GM23338 (cell line): Measurements from ENCODE around the gene TWIST2. TPM values are rescaled to one million over a fixed set of nuclear protein-coding genes. Genes with fewer than 3 reads are reported as not detected.

ENCODE experiments used
- ATAC-seq: fragments of 200-7000 bp; cut with Tn5 transposase; 3 replicates; pipeline ENCODE4 v1.9.1; 2020
- DNase-seq: peaks from one replicate; pipeline ENCODE4 v3.0.0-alpha.2; 2015; ENCODE audit warnings: low spot score
- H2AFZ ChIP-seq: fragments of 200-600 bp; sonication (generic); 2 replicates; pipeline ENCODE4 v1.8.0; 2016; ENCODE audit warnings: antibody characterized with exemption, mild to moderate bottlenecking, moderate library complexity
- H3F3A ChIP-seq: fragments of 200-600 bp; sonication (generic); replicated peaks from 2 replicates; pipeline ENCODE4 v1.8.0; 2017; ENCODE audit warnings: antibody characterized with exemption, mixed run types, low read depth
- H3K27ac ChIP-seq: fragments of 200-600 bp; sonication (generic); 2 replicates; pipeline ENCODE4 v1.6.1; 2016; ENCODE audit warnings: low read depth
- H3K27me3 ChIP-seq: fragments of 200-600 bp; sonication (generic); 2 replicates; pipeline ENCODE4 v1.8.0; 2016; ENCODE audit warnings: mild to moderate bottlenecking, mixed run types, moderate library complexity; ENCODE audit not compliant: insufficient read depth
- H3K36me3 ChIP-seq: fragments of 200-600 bp; sonication (generic); 2 replicates; pipeline ENCODE4 v1.8.0; 2016; ENCODE audit warnings: mild to moderate bottlenecking; ENCODE audit not compliant: insufficient read depth
- H3K4me1 ChIP-seq: fragments of 200-600 bp; sonication (generic); 2 replicates; pipeline ENCODE4 v1.8.0; 2016; ENCODE audit warnings: mild to moderate bottlenecking, moderate library complexity; ENCODE audit not compliant: insufficient read depth
- H3K4me2 ChIP-seq: fragments of 200-600 bp; sonication (generic); 2 replicates; pipeline ENCODE4 v1.7.1; 2017; ENCODE audit warnings: mixed run types
- H3K4me3 ChIP-seq: fragments of 200-600 bp; sonication (generic); 2 replicates; pipeline ENCODE4 v1.6.1; 2016; ENCODE audit warnings: mixed run types
- H3K79me2 ChIP-seq: fragments of 200-600 bp; sonication (generic); replicated peaks from 2 replicates; pipeline ENCODE4 v1.8.0; 2017; ENCODE audit warnings: mild to moderate bottlenecking; ENCODE audit not compliant: insufficient read depth
- H3K9me2 ChIP-seq: fragments of 200-600 bp; sonication (generic); 2 replicates; pipeline ENCODE4 v1.8.0; 2017; ENCODE audit not compliant: insufficient read depth
- H4K20me1 ChIP-seq: fragments of 200-600 bp; sonication (generic); replicated peaks from 2 replicates; pipeline ENCODE4 v1.8.0; 2017; ENCODE audit warnings: mild to moderate bottlenecking; ENCODE audit not compliant: insufficient read depth
- H3K27ac Mint-ChIP-seq: 2 replicates; pipeline ENCODE4 v1.8.0; 2020; ENCODE audit warnings: inconsistent platforms, mild to moderate bottlenecking, moderate library complexity, mixed read lengths
- H3K27me3 Mint-ChIP-seq: 3 replicates; pipeline ENCODE4 v1.8.0; 2022; ENCODE audit warnings: low read depth, mild to moderate bottlenecking, moderate library complexity, mixed read lengths, inconsistent platforms; ENCODE audit not compliant: insufficient read depth, poor library complexity
- H3K36me3 Mint-ChIP-seq: 3 replicates; pipeline ENCODE4 v1.8.0; 2021; ENCODE audit warnings: low read depth, mild to moderate bottlenecking, inconsistent platforms, moderate library complexity, mixed read lengths
- H3K4me1 Mint-ChIP-seq: 3 replicates; pipeline ENCODE4 v1.8.0; 2020; ENCODE audit warnings: mild to moderate bottlenecking, inconsistent platforms, mixed read lengths
- H3K4me3 Mint-ChIP-seq: 3 replicates; pipeline ENCODE4 v1.8.0; 2021; ENCODE audit warnings: moderate library complexity, mild to moderate bottlenecking, inconsistent platforms, mixed read lengths
- H3K9me3 Mint-ChIP-seq: 3 replicates; pipeline ENCODE4 v1.8.0; 2020; ENCODE audit warnings: moderate library complexity, mild to moderate bottlenecking, inconsistent platforms, mixed read lengths
- CREB1 ChIP-seq: fragments of 250-450 bp; sonication (Bioruptor Pico); IDR thresholded peaks from 2 replicates; pipeline ENCODE4 v1.5.0; 2020; ENCODE audit warnings: low read depth, mild to moderate bottlenecking, moderate library complexity
- EZH2 ChIP-seq: fragments of 200-600 bp; sonication (generic); IDR thresholded peaks from one replicate; pipeline ENCODE4 v1.8.0; 2017; ENCODE audit warnings: antibody characterized with exemption, mild to moderate bottlenecking, low read depth; ENCODE audit not compliant: unreplicated experiment
- JUNB ChIP-seq: IDR thresholded peaks from one replicate; pipeline ENCODE4 v1.6.1; 2016; ENCODE audit warnings: antibody characterized with exemption; ENCODE audit not compliant: unreplicated experiment
- POLR2AphosphoS5 ChIP-seq: IDR thresholded peaks from 2 replicates; pipeline ENCODE4 v1.6.1; 2016; ENCODE audit warnings: antibody characterized with exemption, low read depth
- ZNF462 ChIP-seq: fragments of 250-450 bp; sonication (Bioruptor Pico); IDR thresholded peaks from 2 replicates; pipeline ENCODE4 v1.5.0; 2020; ENCODE audit warnings: mild to moderate bottlenecking, moderate library complexity
- polyA plus RNA-seq: library from polyadenylated mRNA; unstranded; fragments of >200 nt; fragmentation: Nextera tagmentation; extraction: Ambion mirVana; gene quantifications from 2 replicates; pipeline ENCODE4 v1.2.1, GENCODE V29; 2016
- total RNA-seq: library from RNA; depleted of rRNA; stranded (reverse); fragments of >200 nt; shearing (Covaris generic); gene quantifications from 2 replicates; pipeline ENCODE4 v1.2.3, GENCODE V29; 2014

TWIST2 gene
- total and polyA plus RNA-seq, 2 experiments from 2014 or later = 7.0 to 12.5 TPM

- H4K20me1 ChIP-seq = no peaks in the 10 kb centered on the region; the same call in 1 of the 2 replicates
- no peak for DNase-seq
- ATAC-seq = no peak
- Mint-ChIP-seq H3K27me3 (peaks cover 8% of the 10 kb centered on the region), H3K27ac (no peak overlapping the region), H3K9me3 (peaks cover 18% of the 10 kb centered on the region), H3K36me3 (no peaks in the 10 kb centered on the region), H3K4me1 (peaks cover 14% of the 10 kb centered on the region), H3K4me3 (no peak overlapping the region)
- no peaks in the 10 kb centered on the region for H3F3A ChIP-seq
- no peak overlapping the region for H2AFZ ChIP-seq
- no peak overlapping the region for H3K27ac ChIP-seq
- no peaks in the 10 kb centered on the region for H3K9me2 ChIP-seq
- H3K4me2 ChIP-seq = no peak overlapping the region
- TF ChIP-seq EZH2 (no peak), JUNB (no peak), ZNF462 (CRISPR knock-in tag) (no peak), POLR2AphosphoS5 (no peak), CREB1 (CRISPR knock-in tag) (no peak)
- no peaks in the 10 kb centered on the region for H3K36me3 ChIP-seq
- H3K79me2 ChIP-seq = no peaks in the 10 kb centered on the region
- no peaks in the 10 kb centered on the region for H3K27me3 ChIP-seq
- H3K4me1 ChIP-seq = peaks cover 8% of the 10 kb centered on the region; the same call in 1 of the 2 replicates
- H3K4me3 ChIP-seq = no peak overlapping the region
Observed at GRCh38 chr2:238868616-238869292, 20.9 kb downstream of the TWIST2 start.
